Activated CD4-positive, alpha-beta T cell treated with anti-CD3 and anti-CD28 coated beads for 48 hours (primary cell): Measurements from ENCODE around the gene PRAMEF10.
"Not testable (repeated sequence)": the region's sequence is repeated elsewhere in the genome, so short reads cannot be mapped to it uniquely, and the experiment has no call there.

Source experiments
- DNase-seq: peaks from one replicate; pipeline ENCODE4 v3.0.0-alpha.2; 2020

PRAMEF10 gene, protein sequence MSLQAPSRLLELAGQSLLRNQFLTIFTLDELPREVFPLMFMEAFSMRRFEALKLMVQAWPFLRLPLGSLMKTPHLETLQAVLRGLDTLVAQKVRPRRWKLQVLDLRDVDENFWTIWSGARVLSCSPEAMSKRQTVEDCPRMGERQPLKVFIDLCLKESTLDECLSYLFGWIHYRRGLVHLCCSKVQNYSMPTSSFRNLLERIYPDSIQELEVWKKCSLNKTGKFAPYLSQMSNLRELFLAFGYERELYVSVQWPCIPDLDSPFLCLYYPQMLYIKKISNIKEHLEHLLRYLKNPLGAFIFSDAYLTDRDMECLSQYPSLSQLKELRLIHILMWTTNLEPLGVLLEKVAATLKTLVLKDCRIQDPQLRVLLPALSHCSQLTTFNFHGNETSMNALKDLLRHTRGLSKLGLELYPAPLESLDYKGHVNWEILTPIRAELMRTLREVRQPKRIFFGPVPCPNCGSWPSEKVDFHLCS

DNA sequence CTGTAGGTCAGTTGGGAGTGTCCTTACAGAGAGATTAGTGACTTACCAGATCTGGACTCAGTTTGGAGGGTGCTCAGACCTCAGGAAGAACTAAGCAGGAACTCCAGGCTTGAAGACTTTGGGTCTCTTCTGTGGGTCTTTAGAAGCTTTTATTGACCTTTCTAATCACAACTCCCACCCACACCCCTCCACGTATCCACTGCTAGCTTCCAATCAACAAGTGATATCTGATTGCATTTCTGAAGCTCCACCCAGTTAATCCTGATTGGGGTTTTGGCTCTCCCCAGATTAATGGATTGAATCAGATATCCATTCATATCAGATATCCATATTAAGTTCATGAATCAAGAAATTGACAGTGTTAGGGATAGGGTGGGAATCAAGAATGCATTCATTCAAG is at the start of gene PRAMEF10:
PRAMEF10 (minus strand) TSS at position 101 of the 400 bp plus-strand sequence. CDS start 2,423 bp downstream, outside the sequence.
- DNase-seq: not testable (repeated sequence)

DNA sequence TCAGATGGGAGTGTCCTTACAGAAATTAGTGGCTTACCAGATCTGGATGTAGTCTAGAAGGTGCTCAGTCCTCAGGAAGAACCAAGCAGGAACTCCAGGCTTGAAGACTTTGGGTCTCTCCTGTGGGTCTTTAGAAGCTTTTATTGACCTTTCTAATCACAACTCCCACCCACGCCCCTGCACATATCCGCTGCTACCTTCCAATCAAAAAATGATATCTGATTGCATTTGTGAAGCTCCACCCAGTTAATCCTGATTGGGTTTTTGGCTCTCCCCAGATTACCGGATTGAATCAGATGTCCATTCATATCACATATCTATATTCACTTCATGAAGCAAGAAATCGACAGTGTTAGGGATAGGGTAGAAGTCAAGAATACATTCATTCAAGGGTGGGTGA is 49.4 kb upstream of the PRAMEF10 start, which contains the start of gene PRAMEF6:
PRAMEF6 (minus strand) TSS at position 101 of the 400 bp plus-strand sequence. CDS start 5,062 bp downstream, outside the sequence.
- DNase-seq: not testable (repeated sequence)

DNA sequence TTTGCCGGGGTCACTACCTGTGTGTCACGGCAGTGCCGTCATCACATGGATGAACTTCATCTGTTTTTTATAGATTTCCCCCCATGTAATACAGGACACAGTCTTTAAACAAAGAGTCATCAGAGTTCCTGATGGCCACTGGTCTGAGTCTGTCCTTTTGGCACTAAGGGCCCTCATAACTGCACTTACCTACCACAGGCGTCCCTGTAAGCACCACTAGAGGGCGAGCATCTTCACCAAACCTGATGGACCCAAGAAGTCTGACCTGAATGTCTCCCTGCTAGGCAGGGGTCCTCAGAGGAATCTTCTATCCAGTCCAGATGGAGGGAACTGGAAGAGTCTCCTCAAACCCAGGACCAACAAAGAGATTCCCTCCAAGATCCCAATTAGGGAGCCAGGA is 26.3 kb upstream of the PRAMEF10 start:
- not testable (repeated sequence) for DNase-seq

DNA sequence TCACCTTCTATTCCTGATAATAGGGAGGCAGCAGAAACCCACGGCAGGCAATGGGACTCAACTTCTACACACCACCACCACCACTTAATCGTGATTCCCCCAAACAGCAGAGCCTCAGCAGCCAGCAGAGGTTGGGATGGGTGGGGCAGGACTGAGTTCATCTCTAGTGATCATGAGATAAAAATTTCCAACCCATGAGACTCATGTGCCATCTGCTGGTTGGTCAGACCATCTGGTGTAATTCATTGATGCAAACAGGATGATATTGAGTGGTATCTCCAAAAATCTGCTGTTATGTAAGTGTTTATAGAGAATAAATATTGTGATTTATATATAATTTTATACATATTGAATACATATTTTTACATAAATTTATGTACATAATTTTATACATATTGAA is 23.7 kb upstream of the PRAMEF10 start:
- DNase-seq: not testable (repeated sequence)

DNA sequence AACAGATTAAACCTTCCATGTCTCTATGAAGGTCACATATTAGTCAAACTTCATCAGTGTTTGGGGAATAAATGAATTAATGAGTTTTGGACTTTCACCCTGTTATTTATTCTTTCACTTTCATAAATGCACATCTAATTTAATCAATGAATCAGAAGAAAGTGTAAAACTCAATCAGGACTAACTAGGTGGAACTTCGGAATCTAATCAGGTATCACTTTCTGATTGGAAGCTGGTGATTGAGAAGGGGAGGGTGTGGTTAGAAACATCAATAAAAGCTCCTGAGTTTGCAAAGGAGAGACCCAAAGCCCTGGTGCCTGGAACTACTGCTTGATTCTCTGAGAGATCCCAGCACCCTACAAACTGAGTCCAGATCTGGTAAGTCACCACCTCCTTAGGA is 18.2 kb upstream of the PRAMEF10 start, which contains the start of gene PRAMEF7:
PRAMEF7 (plus strand) TSS at position 301 of the 400 bp plus-strand sequence. CDS start 1,083 bp downstream, outside the sequence.
- not testable (repeated sequence) for DNase-seq

DNA sequence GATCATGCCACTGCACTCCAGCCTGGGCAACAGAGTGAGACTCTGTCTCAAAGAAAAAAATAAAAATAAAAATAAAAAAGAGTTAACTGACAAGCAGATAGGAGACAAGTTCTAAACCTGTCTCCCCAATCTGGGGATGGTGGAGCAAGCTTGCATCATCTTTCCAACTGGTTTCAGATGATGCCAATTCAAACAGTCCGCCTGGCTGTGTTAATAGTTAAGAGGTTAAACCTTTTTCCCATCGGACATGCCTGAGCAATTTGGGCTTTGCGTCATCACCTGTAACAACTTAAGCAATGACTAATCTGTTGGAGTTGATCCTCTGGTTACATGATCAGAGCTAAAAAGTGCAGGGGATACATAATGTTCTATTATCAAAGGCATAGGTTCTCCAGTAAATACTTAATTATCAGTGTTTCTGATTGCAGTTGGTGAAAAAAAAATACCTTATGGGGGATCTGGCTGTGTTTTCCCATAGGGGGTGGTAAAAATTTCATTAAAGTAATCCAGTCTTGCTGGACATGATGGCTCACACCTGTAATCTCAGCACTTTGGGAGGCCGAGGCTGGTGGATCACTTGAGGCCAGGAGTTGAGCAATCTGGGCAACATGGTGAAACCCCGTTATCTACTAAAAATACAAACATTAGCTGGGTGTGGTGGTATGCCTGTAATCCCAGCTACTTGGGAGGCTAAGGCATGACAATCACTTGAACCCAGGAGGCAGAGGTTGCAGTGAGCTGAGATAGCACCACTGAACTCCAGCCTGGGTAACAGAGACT is 5.9 kb upstream of the PRAMEF10 start:
- not testable (repeated sequence) for DNase-seq

DNA sequence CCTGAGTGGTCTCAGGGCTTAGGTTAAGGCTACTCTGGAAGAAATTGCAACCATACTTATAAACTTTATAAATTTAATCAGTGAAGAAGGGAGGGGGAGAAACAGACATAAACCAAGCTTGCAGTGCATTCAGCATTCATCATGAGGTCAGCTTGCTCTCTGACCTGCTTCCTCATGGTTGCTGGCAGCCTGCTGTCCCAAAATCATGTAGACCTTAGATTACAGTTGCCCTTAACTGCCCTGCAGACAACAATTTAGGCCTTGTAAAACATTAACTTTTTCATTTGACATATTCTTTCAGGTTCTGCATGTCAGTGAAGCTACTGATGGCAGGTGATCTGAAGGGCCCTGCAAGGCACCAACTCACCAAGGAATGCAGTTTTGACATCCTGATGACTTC is 1.1 kb upstream of the PRAMEF10 start:
- not testable (repeated sequence) for DNase-seq

DNA sequence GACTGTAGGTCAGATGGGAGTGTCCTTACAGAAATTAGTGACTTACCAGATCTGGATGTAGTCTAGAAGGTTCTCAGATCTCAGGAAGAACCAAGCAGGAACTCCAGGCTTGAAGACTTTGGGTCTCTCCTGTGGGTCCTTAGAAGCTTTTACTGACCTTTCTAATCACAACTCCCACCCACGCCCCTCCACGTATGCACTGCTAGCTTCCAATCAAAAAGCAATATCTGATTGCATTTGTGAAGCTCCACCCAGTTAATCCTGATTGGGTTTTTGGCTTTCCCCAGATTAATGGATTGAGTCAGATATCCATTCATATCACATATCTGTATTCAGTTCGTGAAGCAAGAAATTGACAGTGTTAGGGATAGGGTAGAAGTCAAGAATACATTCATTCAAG is 12.0 kb downstream of the PRAMEF10 start, which contains the start of gene PRAMEF4:
PRAMEF4 (minus strand) TSS at position 101 of the 400 bp plus-strand sequence. CDS start 2,807 bp downstream, outside the sequence.
- DNase-seq: not testable (repeated sequence)

DNA sequence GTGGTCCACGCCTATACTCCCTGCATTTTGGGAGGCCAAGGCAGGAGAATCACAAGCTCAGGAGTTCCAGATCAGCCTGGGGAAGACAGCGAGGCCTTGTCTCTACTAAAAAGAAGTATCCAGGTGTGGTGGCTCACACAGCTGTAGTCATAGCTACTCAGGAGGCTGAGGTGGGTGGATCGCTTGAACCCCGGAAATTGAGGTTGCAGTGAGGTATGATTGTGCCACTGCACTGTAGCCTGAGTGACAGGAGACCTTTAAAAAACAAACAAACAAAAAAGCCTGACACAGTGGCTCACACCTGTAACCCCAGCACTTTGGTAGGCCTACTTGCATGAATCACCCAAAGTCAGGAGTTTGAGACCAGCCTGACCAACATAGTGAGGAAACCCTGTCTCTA is 19.6 kb downstream of the PRAMEF10 start:
- not testable (repeated sequence) for DNase-seq

DNA sequence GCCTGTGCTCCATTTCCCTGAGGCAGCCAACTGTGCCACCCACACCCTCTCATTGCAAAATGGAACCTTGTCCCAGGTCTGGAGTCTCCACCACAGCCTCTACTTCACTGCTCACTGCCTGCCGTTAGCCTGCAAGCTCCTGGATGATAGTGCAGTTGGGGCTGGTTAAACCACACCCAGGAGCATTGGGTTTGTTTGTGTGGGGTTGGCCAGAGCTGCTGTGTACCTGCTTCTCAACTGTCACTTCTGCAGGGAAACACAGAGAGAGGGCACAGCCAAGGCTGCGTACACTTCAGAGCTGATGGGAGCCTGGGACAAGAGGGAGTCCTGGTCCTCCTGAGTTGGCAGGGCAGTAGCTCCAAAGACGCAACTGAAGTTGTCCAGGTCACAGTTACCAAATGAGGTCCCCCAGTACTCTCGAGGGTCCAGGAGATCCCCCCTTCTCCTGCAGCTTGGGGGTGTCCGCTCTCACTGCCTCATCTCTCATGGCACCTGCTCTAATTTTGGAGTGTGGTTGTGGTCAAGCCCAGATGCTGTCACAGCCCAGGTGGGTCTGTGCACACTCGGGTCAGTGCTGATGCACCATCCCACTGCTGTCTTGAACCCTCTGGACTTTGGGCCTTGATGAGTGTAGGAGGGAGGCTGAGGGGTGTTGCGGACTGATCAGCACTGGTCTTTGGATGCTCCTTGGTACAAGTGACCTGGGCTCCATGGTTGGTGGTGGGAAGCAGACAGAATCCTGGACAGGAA is 34.8 kb downstream of the PRAMEF10 start:
- not testable (repeated sequence) for DNase-seq

DNA sequence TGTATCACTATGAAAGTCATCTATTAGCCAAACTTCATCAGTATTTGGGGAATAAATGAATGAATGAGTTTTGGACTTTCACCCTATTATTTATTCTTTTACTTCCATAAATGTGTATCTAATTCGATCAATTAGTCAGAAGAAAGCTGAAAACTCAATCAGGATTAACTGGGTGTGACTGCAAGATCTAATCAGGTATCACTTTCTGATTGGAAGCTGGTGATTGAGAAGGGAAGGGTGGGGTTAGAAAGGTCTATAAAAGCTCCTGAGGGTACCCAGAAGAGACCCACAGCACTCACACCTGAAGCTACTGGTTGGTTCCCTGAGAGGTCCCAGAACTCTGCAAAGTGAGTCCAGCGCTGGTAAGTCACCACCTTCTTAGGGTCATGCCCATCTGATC is 41.3 kb downstream of the PRAMEF10 start, which contains the start of gene PRAMEF2:
PRAMEF2 (plus strand) TSS at position 301 of the 400 bp plus-strand sequence. CDS start 1,924 bp downstream, outside the sequence.
- not testable (repeated sequence) for DNase-seq

DNA sequence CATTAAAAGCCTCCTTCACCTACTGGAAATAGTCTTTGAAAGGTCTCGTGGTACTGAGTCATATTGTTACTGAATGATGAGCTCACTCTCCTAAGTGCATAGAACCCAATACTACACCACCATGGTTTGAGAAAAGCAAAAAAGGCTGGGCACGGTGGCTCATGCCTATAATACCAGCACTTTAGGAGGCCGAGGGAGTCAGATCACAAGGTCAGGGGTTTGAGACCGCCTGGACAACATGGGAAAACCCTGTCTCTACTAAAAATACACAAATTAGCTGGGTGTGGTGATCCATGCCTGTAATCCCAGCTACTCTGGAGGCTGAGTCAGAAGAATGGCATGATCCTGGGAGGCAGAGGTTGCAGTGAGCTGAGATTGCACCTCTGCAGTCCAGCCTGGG is 46.3 kb downstream of the PRAMEF10 start:
- no peak for DNase-seq

DNA sequence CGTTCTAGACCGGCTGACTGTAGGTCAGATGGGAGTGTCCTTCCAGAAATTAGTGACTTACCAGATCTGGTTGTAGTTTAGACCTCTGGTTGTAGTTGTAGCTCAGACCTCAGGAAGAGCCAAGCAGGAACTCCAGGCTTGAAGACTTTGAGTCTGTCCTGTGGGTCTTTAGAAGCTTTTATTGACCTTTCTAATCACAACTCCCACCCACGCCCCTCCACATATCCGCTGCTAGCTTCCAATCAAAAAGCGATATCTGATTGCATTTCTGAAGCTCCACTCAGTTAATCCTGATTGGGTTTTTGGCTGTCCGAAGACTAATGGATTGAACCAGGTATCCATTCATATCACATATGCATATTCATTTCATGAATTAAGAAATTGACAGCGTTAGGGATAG is 49.5 kb downstream of the PRAMEF10 start, which contains the start of gene HNRNPCL1:
HNRNPCL1 (minus strand) TSS at position 101 of the 400 bp plus-strand sequence. CDS start 431 bp downstream, outside the sequence.
- not testable (repeated sequence) for DNase-seq
